Stimulated activated CD8-positive, alpha-beta memory T cell treated with anti-CD3 and anti-CD28 coated beads, Interleukin-15, amount 100 ng/mL, for 1 hour (primary cell): Measurements from ENCODE around the gene ZNF225.
A peak's percentile ranks its signal among the peaks of the same experiment; 100 is the strongest.
"Not testable (repeated sequence)": the region's sequence is repeated elsewhere in the genome, so short reads cannot be mapped to it uniquely, and the experiment has no call there.

ENCODE experiments used
- DNase-seq: peaks from one replicate; pipeline ENCODE4 v3.0.0-alpha.2; 2020; ENCODE audit warnings: low read depth

ZNF225 gene

DNA sequence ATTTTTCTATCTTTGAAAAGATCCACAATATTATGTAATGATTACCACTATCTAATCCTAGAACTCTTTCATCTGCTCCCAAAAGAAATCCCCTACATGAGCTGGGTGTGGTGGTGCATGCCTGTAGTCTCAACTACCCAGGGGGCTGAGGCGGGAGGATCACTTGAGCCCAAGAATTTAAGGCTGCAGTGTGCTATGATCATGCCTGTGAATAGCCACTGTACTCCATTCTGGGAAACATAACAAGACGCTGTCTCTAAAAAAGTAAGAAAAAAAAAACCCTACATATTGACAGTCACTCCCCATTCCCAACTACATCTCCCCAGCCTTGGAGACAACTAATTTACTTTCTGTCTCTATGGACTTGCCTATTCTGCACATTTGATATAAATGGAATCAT is 50.6 kb downstream of the ZNF225 start:
- DNase-seq: no peak

- DNase-seq: no peak
These were observed 51.1 kb downstream of the ZNF225 start for GRCh38 chr19:44164327-44164672.

DNA sequence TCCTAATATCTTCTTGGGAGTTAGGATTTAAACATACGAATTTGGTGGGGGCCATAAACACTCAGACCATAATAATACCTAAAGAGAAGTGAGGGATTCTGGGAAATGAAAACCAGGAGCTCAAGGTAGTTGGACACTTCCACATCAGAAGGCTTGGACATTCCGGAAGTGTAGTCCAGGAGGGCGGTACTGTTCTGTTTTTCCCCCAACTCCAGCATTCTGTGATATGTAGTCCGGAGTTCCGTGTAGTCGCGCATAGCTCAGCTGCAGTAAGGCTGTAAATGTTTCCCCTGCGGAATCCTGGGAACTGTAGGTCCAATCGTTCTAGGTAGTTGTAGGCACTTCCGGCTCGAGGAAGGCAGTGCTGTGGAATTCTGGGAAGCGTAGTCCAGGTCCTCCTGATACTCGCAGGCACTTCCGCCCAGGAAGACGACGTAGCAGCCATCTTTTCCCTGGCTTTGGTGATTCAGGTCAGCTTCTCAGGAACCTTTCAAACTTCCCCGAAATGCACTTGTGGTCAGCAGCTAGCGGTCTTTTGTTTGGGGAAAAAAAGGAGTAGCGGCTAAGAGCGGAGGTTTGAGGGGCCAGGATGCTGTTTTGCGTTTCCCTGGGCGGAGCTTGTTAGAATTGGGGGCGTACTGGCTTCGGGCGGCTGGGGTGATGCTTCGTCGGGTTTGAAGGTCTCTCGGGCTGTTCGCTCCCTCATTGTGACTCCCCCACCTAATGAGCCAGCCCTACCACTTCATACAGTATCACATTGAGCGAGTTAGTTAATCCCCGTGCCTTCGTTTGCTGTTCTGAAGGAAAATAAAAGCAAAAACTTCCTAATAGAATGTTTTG is 51.7 kb downstream of the ZNF225 start, which contains the start of gene ZNF226:
ZNF226 (plus strand) TSS at position 428 of the 840 bp plus-strand sequence. CDS start 4,981 bp downstream, outside the sequence.
- peak; percentile 62 for DNase-seq

GRCh38 chr19:44170660-44171059 is 57.5 kb downstream of the ZNF225 start:
- DNase-seq: not testable (repeated sequence)

DNA sequence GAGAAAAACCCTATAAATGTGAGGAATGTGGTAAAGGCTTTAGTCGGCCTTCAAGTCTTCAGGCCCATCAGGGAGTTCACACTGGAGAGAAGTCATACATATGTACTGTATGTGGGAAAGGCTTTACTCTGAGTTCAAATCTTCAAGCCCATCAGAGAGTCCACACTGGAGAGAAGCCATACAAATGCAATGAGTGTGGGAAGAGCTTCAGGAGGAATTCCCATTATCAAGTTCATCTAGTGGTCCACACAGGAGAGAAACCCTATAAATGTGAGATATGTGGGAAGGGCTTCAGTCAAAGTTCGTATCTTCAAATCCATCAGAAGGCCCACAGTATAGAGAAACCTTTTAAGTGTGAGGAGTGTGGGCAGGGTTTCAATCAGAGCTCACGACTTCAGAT is 63.4 kb downstream of the ZNF225 start:
- DNase-seq: no peak

DNA sequence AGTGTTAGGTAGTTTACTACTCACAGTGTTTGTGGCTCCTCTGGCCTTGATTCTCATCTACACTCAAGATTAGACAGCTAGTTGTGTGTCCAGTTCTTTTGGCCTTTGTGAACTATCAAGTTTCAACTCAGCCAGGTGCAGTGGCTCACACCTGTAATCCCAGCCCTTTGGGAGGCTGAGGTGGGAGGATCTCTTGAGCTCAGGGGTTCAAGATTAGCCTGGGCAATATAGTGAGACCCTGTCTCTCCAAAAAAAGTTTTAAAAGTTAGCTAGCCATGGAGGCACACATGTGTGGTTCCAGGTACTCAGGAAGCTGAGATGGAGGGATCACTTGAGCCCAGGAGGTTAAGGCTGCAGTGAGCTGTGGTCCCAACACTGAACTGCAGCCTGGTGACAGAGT is 67.8 kb downstream of the ZNF225 start:
- DNase-seq: no peak

DNA sequence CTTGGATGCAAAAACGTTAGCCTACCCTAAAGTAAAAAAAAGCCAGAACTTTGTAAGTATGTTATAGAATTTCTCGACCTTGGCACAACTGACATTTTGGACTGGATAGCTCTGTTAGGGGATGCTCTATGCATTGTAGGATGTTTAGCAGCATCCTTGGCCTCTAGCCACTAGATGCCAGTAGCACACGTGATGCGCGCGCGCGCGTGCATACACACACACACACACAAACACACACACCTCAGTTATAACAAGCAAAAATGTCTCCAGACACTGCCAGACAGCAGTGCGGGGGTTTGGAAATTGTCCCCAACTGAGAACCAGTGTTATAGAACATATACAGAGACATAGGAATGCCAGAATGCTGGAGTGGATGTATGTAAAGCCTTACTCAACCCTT is 68.9 kb downstream of the ZNF225 start:
- DNase-seq: no peak
